ENCODE results near the gene ANKRD34A.

Gene ANKRD34A

DNA sequence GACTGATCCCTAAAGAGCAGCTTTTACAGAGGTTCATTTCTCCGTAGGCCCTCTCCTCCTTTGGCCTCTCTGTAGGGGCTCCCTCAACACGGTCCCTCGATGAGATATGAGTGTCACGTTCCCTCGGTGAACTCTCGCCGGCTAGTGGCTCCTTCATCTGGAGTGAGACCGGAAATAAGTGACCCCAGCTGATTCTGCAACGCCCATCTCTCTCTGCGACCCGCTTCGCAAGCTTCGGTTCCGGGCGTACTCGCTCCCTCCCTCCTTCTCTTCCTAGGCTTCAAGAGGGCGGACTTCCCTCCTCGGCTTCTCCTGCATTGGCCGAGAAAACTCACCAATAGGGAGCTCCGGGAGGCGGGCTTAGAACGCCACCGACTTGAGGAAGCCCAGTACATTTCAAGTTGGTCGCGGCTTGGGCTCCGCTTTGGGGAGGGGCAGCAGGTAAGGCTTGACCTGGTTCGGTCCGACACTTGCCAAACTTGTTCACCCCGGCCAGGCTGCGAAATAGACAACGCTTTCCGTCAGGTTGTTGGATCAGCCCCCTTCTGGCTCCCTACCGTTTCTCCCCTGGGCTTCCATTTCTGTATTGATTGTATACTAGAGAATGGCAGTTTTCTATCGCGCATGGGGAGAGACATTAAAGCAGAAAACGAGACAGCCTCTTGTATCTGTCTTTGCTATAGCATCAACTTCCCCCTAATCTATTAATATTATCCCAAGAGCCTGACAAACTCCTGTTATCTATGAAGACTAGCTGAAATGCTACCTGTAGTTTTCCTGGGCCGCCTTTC is at the start of gene ANKRD34A, which contains the start of gene POLR3GL:
Gene ANKRD34A (minus strand): TSS at position 248 of the 791 bp plus-strand sequence. CDS start 2,816 bp downstream, outside the sequence.
Gene POLR3GL (plus strand): TSS at position 363 of the 791 bp plus-strand sequence. CDS start 10,176 bp downstream, outside the sequence.
- DNase-seq, result peak; percentile 100

- peak in 1 of 2 experiments; percentile 21 for DNase-seq
These were observed 49.2 kb upstream of the ANKRD34A start for GRCh38 chr1:146013559-146013922.

- DNase-seq, result peak; percentile 85 to 86
These were observed 48.6 kb upstream of the ANKRD34A start for GRCh38 chr1:146012703-146013558.

- no peak for DNase-seq
These were observed 45.9 kb upstream of the ANKRD34A start for GRCh38 chr1:146010126-146010738.

- DNase-seq, result no peak
These were observed 43.2 kb upstream of the ANKRD34A start for GRCh38 chr1:146007489-146008133.

DNA sequence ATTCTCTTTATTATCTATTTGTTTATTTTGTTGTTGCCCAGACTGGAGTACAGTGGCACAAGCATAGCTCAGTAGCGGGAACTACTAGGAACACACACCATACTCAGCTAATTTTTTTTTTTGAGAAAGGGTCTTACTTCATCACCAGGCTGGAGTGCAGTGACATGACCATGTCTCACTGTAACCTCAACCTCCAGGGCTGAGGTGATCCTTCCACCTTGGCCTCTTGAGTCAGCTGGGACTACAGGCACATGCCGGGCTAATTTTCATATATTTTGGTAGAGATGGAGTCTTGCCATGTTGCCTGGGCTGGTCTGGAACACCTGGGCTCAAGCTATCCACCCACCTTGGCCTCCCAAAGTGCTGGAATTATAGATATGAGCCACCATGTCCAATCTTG is 37.3 kb upstream of the ANKRD34A start:
- no peak for DNase-seq

- peak; percentile 20 to 76 for DNase-seq
These were observed 35.1 kb upstream of the ANKRD34A start for GRCh38 chr1:145999321-146000024.

DNA sequence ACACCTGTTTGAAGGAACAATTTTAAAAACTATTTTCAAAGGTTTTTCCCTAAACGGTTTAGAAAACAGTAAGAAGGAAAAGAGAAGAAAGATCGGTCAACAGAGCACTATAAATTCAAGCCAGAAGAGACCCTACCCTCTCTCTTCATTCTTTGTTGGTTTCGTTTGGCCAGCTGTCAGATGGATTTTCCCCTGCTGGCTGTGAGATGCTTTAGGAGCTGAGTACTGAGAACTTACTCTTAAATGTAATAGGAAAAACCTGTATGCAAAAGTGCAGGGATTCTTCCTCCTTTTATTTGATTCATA is 33.3 kb upstream of the ANKRD34A start:
- peak; percentile 36 to 47 for DNase-seq

GRCh38 chr1:145997016-145997717 is 32.8 kb upstream of the ANKRD34A start:
- peak; percentile 24 to 26 for DNase-seq

GRCh38 chr1:145996433-145997015 is 32.1 kb upstream of the ANKRD34A start, which contains the start of gene TXNIP:
TXNIP (minus strand) TSS chr1:145996579; CDS start chr1:145996266, 313 bp downstream.
- DNase-seq, result peak; percentile 100

DNA sequence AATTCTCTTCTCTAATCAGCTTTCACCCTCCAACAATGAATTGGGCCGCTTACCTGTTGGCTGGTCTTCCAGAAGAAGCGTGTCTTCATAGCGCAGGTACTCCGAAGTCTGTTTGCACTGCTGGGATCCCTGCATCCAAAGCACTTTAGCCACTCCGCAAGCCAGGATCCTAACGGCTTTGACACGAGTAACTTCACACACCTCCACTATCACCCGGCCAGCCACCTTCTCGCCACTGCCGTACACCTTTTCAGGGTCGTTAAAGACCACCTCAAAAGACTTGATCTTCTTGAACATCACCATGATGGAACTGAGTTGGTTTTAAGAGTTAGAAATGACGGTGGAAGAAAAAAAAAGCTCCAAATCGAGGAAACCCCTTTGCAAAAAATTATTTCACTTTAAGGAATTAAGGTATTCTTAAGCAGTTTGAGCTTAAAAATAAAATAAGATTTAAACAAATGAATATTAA is 31.6 kb upstream of the ANKRD34A start:
- peak in 1 of 2 experiments; percentile 18 for DNase-seq

- no peak for DNase-seq
These were observed 30.9 kb upstream of the ANKRD34A start for GRCh38 chr1:145995148-145995881.

- no peak for DNase-seq
These were observed 30.2 kb upstream of the ANKRD34A start for GRCh38 chr1:145994391-145995120.

DNA sequence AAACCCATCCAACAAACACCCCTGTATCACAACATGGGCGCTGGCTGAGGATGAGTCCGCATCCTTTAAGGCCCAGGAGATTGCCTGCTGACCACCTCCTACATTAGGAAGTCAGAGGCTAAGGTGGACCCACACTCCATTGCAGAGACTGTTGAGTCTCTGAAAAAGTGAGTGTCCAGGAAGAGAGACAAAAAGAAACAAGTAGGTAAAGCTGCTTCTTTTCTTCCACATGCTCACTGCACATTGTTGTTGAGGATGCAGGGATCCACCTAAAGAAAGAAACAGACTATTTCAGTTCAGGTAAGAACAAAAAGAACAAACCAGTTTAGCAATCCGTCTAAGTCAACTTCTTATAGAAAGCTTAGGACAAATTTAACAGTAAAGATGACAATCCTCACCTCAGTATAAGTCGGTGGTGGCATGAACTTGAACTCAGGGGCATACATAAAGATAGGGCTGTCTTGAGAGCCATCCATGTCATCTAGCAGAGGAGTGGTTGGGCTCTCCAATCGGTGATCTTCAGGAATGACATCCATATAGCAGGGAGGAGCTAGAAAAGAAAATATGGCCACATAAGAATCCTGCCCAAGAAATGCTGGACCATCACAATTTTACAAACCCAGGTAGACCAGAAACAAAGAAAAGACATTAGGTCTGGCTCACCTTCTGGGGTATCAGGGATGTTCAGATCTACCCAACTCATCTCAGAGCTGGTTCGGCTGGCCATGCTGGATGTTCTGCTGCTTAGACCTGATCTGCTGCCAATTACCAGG is 29.4 kb upstream of the ANKRD34A start:
- no peak for DNase-seq

DNA sequence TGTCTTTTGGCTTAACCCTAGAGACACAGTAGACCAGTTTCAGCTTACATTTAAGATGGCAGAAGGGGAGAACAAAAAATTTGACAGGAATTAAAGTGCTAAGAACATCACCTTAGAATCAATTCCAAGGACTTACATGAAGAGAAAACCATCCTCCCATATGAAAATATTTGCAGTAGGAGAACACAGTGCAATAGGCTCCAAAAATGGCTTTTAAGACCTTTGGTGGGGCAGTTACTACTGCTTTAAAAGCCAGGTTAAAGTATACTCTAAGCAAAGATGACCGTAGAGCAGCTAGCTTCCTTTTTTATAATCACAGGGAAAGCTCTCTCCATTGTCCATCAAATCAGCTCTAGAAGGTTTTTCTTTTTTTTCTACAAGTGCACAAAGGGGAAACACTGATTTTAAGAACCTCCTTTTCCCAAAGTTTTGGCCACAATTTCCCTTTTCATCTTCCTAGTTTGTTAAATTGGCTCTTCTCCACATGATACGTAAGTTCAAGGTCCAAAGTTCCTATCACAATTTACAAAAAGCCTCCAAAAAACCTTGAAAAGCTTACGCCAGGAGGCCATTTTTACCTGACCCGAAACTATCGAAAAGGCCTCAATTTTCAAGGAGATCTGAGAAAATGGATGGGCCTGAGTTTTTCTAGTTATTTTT is 28.7 kb upstream of the ANKRD34A start:
- no peak for DNase-seq

GRCh38 chr1:145992502-145992936 is 28.1 kb upstream of the ANKRD34A start:
- DNase-seq, result no peak

- DNase-seq, result no peak
These were observed 27.5 kb upstream of the ANKRD34A start for GRCh38 chr1:145991735-145992412.

Measured in SHP77 (cell line).